GM19238 (cell line): Measurements from ENCODE around the gene BAHD1.

Source experiments
- DNase-seq: peaks from one replicate; pipeline ENCODE4 v3.0.0; 2011; ENCODE audit warnings: low spot score; ENCODE audit not compliant: insufficient read length

BAHD1 gene

GRCh38 chr15:40495516-40495915 lies 54.8 kb downstream of the BAHD1 start:
- DNase-seq = no peak

- DNase-seq = no peak
Measured at GRCh38 chr15:40498418-40498817, 57.7 kb downstream of the BAHD1 start.

GRCh38 chr15:40498891-40499290 lies 58.1 kb downstream of the BAHD1 start:
- no peak for DNase-seq

GRCh38 chr15:40499931-40500330 lies 59.2 kb downstream of the BAHD1 start:
- DNase-seq = no peak

GRCh38 chr15:40500568-40501330 lies 60.0 kb downstream of the BAHD1 start:
- DNase-seq = no peak

- no peak for DNase-seq
Measured at GRCh38 chr15:40501487-40501886, 60.7 kb downstream of the BAHD1 start.

GRCh38 chr15:40506964-40507571 lies 66.3 kb downstream of the BAHD1 start:
- peak; percentile 69 for DNase-seq

GRCh38 chr15:40508216-40508615 lies 67.5 kb downstream of the BAHD1 start:
- no peak for DNase-seq

- no peak for DNase-seq
Measured at GRCh38 chr15:40510201-40510600, 69.4 kb downstream of the BAHD1 start.

- DNase-seq = no peak
Measured at GRCh38 chr15:40511093-40511471, 70.3 kb downstream of the BAHD1 start.

- DNase-seq = peak; percentile 48
Measured at GRCh38 chr15:40511472-40512133, 70.8 kb downstream of the BAHD1 start.

- no peak for DNase-seq
Measured at GRCh38 chr15:40512440-40512839, 71.7 kb downstream of the BAHD1 start.

- DNase-seq = no peak
Measured at GRCh38 chr15:40513609-40514008, 72.9 kb downstream of the BAHD1 start.

GRCh38 chr15:40516322-40516721 lies 75.6 kb downstream of the BAHD1 start:
- no peak for DNase-seq
